ENCODE results near the gene GRAMD2A. TPM values are rescaled to one million over a fixed set of nuclear protein-coding genes. Genes with fewer than 3 reads are reported as not detected.

The GRAMD2A gene
- total RNA-seq, 1 donor from 2014 or later: 5.0 TPM

DNA sequence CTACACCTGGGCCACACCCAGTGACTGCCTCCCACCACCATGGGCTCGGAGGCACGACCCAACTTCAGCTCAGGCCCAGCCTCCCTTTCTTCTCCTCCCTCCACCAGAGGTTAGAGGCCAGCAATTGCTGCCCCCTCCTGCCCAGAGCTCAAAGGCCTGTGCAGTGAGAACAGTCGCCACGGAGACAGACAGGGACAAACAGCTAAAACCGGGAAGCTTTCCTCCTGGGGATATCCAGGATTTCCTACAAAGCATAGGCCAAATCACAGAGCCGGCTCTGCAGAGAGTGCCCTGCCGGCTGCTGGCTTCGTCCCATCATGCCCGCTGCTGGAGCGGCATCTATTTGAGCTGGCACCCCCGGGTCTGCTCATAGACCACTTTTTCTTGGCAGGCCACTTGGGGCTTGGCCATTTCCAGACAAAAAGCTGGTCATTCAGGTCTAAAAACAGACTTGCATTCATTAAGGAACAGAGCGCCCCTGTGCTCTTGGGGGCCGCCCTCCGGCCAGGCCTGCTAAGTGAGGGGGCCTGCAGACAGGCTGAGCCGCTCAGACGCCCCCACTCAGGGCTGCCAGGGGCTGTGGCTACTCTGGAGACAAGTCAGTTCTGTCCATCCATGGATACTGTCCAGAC lies 17.5 kb downstream of the GRAMD2A start:
- no peak overlapping the region for H3K4me3 ChIP-seq (ENCODE audit: low read depth, low read length)
- TF ChIP-seq, protein P1, sequence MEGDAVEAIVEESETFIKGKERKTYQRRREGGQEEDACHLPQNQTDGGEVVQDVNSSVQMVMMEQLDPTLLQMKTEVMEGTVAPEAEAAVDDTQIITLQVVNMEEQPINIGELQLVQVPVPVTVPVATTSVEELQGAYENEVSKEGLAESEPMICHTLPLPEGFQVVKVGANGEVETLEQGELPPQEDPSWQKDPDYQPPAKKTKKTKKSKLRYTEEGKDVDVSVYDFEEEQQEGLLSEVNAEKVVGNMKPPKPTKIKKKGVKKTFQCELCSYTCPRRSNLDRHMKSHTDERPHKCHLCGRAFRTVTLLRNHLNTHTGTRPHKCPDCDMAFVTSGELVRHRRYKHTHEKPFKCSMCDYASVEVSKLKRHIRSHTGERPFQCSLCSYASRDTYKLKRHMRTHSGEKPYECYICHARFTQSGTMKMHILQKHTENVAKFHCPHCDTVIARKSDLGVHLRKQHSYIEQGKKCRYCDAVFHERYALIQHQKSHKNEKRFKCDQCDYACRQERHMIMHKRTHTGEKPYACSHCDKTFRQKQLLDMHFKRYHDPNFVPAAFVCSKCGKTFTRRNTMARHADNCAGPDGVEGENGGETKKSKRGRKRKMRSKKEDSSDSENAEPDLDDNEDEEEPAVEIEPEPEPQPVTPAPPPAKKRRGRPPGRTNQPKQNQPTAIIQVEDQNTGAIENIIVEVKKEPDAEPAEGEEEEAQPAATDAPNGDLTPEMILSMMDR (conservative IDR thresholded peaks at IDR 0.05; ENCODE audit: low read depth, low read length): peak; percentile 6
- DNase-seq (ENCODE audit: low read depth): no peak

DNA sequence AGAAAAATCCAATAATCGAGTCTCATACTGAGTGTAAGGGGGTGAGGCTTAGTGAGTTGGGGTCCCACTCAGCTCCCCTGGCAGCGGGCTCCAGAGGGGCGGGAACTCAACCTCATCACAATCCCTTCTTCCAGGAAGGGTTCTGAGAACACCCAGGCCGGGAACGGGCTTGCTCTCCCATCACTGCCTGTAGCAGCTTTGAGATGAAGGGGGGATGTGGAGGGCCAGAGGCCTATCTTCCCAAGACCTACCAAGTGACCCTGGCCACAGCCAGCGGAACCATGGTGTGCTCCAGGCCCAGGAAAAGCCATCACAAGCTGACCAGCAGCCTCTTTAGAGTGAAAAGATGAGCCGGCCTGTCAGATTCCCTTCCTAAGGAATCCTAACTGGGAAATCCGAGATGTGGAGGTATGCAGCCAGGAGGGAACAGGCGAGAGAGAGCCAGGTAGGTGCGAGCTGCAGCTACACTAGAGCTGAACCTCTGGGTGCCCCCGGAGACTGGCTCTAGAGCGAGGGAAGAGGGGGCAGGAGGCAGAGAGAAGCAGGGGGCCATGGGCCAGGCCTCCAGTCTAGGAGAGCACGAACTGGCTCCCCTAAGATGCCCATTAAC lies 18.5 kb downstream of the GRAMD2A start:
- no peak for DNase-seq (ENCODE audit: low read depth)
- H3K4me3 ChIP-seq (ENCODE audit: low read depth, low read length): no peak overlapping the region
- TF ChIP-seq, protein P1 (conservative IDR thresholded peaks at IDR 0.05; ENCODE audit: low read depth, low read length): no peak

DNA sequence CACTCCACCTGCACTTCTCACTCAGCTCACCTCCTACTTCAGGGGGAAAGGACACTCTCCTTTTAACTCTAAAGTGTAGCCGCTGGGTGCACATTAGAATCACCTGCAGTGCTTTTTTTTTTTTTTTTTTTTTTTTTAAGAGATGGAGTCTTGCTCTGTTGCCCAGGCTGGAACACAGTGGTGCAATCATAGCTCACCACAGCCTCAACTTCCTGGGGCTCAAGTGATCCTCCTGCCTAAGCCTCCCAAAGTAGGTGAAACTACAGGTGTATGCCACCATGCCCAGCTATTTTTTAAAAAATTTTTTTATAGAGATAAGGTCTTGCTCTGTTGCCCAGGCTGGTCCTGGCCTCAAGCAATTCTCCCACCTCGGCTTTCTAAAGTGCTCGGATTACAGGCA lies 20.8 kb downstream of the GRAMD2A start:
- H3K4me3 ChIP-seq (ENCODE audit: low read depth, low read length): no peak overlapping the region
- TF ChIP-seq, protein P1 (conservative IDR thresholded peaks at IDR 0.05; ENCODE audit: low read depth, low read length): no peak
- no peak for DNase-seq (ENCODE audit: low read depth)

DNA sequence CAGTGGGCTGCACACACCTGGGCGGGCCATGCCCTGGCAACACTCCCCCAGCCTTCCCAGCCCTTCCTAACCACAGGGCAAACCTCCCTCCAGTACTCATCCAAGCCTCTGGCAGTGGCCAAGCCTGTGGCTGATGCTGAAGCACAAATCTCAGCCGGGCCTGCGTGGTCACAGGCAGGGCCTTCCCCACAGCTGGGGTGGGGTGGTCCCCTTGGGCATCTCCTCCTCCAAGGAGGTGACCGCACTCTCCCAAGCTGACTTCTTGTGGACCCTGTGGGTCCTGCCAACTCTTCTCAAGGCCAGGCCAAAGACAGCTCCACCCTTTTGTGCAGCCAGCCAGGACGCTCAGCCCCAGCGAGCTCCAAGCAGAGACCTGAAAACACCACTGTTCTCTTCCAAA lies 21.4 kb downstream of the GRAMD2A start:
- TF ChIP-seq, protein P1 (conservative IDR thresholded peaks at IDR 0.05; ENCODE audit: low read depth, low read length): no peak
- no peak for DNase-seq (ENCODE audit: low read depth)
- H3K4me3 ChIP-seq (ENCODE audit: low read depth, low read length): no peak overlapping the region

DNA sequence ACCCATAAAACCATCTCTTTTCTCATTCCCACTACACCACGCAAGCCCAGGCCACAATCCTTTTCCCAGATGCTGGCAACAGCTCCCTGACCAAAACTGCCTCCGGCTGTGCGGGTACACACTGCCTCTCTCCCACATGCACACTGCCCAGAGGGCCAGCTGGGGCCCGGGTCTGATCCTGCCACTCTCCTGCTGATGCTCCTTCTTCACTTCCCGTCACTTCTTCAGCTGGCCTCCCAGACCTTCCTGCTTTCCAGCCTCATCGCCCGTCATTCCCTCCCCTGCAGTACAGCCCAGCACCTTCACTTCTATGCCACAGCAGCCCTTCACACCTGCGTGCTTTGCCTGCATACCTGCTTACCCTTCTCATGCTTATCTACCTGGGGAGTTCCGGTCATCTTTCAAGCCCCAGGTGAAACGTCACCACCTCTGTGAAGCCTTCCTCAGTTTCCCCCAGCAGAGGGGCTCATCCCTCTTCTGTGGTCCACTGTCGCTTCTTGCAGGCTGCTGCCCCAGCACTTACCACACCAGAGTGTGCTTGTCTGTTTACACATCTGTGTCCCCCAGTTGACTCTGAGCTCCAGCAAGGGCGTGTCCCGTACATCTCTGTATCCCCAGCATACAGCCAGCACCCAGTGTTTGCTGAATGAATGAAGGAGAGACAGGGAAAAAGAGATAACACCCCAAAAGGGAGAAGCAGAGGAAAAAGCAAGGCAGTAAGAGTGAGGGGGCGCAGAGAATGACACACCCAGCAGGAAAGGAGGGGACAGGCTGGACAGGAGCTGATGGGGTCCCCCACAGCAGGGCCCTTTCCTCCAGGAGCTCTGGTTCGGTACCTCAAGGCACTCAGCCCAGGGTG lies 22.2 kb downstream of the GRAMD2A start:
- DNase-seq (ENCODE audit: low read depth): no peak
- no peak overlapping the region for H3K4me3 ChIP-seq (ENCODE audit: low read depth, low read length)
- TF ChIP-seq, protein P1 (conservative IDR thresholded peaks at IDR 0.05; ENCODE audit: low read depth, low read length): no peak

DNA sequence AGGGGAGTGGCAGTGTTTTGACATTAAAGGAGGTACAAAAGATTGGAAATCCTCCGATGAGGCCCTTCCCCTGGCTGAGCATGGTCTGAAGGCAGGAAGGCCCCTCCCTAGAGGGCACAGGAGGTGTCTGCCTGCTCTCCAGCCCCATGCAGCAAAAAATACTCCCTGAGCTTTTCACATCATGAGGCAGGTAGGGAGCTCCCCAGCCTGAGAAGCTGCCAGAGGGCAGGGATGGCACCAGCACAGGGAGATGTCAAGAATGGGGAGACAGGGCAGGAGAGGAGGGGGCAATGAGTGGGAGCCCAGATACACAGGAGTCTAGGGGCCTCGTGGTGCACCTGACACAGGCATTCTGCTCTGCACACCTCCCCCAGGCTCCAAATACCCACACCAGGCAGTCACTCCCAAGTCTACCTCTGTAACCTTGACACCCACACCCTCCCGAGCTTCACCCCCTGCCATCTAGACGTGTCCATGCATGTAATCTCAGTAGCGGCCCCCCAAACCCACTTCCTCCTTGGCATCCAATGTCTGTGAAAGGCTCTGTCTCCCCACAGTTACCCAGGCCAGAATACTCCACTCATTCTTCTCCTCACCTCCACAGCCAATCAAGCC lies 22.9 kb downstream of the GRAMD2A start:
- DNase-seq (ENCODE audit: low read depth): no peak
- TF ChIP-seq, protein P1 (conservative IDR thresholded peaks at IDR 0.05; ENCODE audit: low read depth, low read length): no peak
- no peak overlapping the region for H3K4me3 ChIP-seq (ENCODE audit: low read depth, low read length)
